Hepatocyte (in vitro differentiated cells): ENCODE data around the gene RTN4IP1. TPM values are rescaled to one million over a fixed set of nuclear protein-coding genes. Genes with fewer than 3 reads are reported as not detected.

Source experiments
- DNase-seq: peaks from one replicate; pipeline ENCODE4 v3.0.0-alpha.2; 2016; ENCODE audit warnings: low spot score
- H2AFZ ChIP-seq: fragments of 200-600 bp; sonication (generic); 2 replicates; pipeline ENCODE4 v1.6.0; 2016; ENCODE audit warnings: antibody characterized with exemption, mild to moderate bottlenecking
- H3K27ac ChIP-seq: fragments of 200-600 bp; sonication (generic); 2 replicates; pipeline ENCODE4 v1.5.1; 2016; ENCODE audit warnings: mild to moderate bottlenecking
- H3K27me3 ChIP-seq: fragments of 200-600 bp; sonication (generic); 2 replicates; pipeline ENCODE4 v1.6.1; 2016
- H3K36me3 ChIP-seq: fragments of 200-600 bp; sonication (generic); replicated peaks from 2 replicates; pipeline ENCODE4 v1.5.1; 2016; ENCODE audit warnings: low read depth; ENCODE audit not compliant: insufficient read depth
- H3K4me1 ChIP-seq: fragments of 200-600 bp; sonication (generic); 2 replicates; pipeline ENCODE4 v1.5.1; 2016; ENCODE audit warnings: mild to moderate bottlenecking, moderate library complexity; ENCODE audit not compliant: insufficient read depth
- H3K4me2 ChIP-seq: fragments of 200-600 bp; sonication (generic); 2 replicates; pipeline ENCODE4 v1.6.0; 2016
- H3K4me3 ChIP-seq: fragments of 200-600 bp; sonication (generic); 2 replicates; pipeline ENCODE4 v1.5.1; 2016; ENCODE audit warnings: mild to moderate bottlenecking
- H3K79me2 ChIP-seq: fragments of 200-600 bp; sonication (generic); 2 replicates; pipeline ENCODE4 v1.6.0; 2017; ENCODE audit warnings: mild to moderate bottlenecking
- H3K9me2 ChIP-seq: fragments of 200-600 bp; sonication (generic); replicated peaks from 2 replicates; pipeline ENCODE4 v1.6.0; 2017; ENCODE audit warnings: mild to moderate bottlenecking; ENCODE audit not compliant: insufficient read depth
- H3K9me3 ChIP-seq: fragments of 200-600 bp; sonication (generic); 2 replicates; pipeline ENCODE4 v1.5.1; 2016; ENCODE audit warnings: low read depth, mild to moderate bottlenecking
- H4K20me1 ChIP-seq: fragments of 200-600 bp; sonication (generic); 2 replicates; pipeline ENCODE4 v1.6.0; 2016; ENCODE audit warnings: mild to moderate bottlenecking; ENCODE audit not compliant: insufficient read depth, poor library complexity, severe bottlenecking
- EZH2 ChIP-seq: fragments of 200-600 bp; sonication (generic); IDR thresholded peaks from 2 replicates; pipeline ENCODE4 v1.6.1; 2016; ENCODE audit warnings: antibody characterized with exemption, mild to moderate bottlenecking, borderline replicate concordance
- EZH2phosphoT487 ChIP-seq: fragments of 200-600 bp; sonication (generic); IDR thresholded peaks from one replicate; pipeline ENCODE4 v1.6.1; 2018; ENCODE audit warnings: antibody characterized with exemption, mild to moderate bottlenecking, low read depth, moderate library complexity; ENCODE audit not compliant: unreplicated experiment, severe bottlenecking
- WGBS: methylation state at CpG from one replicate; pipeline ENCODE4 v1.1.6; 2016; ENCODE audit warnings: low lambda C conversion rate; ENCODE audit errors: missing lambda C conversion rate; 5-methylcytosine and 5-hydroxymethylcytosine counted together
- polyA plus RNA-seq: library from polyadenylated mRNA; unstranded; fragments of >200 nt; fragmentation: Nextera tagmentation; extraction: Ambion mirVana; gene quantifications from 2 replicates; pipeline ENCODE4 v1.2.1, GENCODE V29; 2016
- total RNA-seq: library from RNA; depleted of rRNA; stranded (reverse); fragments of >200 nt; gene quantifications from 2 replicates; pipeline ENCODE4 v1.2.3, GENCODE V29; 2014
- TF ChIP-seq, protein P1 (sequence below): fragments of 200-600 bp; sonication (generic); IDR thresholded peaks from 2 replicates; pipeline ENCODE4 v1.5.1; 2016; ENCODE audit warnings: antibody characterized with exemption, mild to moderate bottlenecking; ENCODE audit not compliant: poor library complexity

The RTN4IP1 gene
- total and polyA plus RNA-seq, 2 experiments from 2014 or later, result 4.9 to 6.2 TPM

DNA sequence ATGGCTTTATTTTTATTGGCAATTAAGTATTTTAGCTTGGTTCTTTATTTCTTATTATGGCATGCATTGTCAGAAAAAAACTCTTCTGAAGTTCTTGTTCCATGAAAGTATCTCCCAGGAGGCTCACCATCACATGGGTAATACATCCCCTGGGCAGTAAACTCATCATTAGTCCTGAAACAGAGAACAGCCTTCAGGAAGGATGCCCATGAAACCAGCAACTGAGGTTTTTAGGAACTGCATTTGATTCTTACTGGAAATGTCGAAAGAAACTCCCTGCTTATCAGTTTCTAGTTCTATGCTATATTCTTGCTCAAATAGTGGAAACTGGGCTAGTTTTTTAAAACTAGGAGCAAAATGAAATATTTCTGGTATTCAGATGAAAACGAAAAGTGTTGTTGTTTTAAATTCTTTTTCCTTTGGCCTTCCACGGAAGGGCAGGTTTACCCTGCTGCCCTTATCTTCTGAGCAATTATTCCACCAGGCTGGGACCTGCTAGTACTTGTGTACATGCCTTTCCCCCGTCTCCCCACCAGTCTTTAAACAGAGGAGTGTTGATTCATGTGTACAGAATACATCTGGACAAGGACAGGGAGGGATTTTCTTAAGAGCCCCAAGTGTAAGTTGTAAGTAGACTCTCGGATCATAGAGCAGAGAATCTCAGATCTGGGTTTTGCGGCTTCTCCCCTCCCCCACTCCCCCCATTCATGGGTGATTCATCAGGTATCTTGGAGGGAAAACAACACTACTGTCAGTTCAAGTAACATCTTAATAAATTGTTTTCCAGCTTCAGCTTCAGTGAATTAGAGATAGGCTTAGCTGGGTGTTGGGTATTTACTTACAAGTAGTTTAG lies 81.5 kb downstream of the RTN4IP1 start:
- no peaks in the 10 kb centered on the region for H4K20me1 ChIP-seq
- 20% methylated on average over 6 of the region's 6 CpGs for WGBS
- H3K9me2 ChIP-seq, result no peaks in the 10 kb centered on the region
- no peak overlapping the region for H3K4me3 ChIP-seq
- H3K27me3 ChIP-seq, result no peaks in the 10 kb centered on the region
- no peak overlapping the region for H2AFZ ChIP-seq
- no peak for TF ChIP-seq EZH2phosphoT487
- TF ChIP-seq, protein P1, sequence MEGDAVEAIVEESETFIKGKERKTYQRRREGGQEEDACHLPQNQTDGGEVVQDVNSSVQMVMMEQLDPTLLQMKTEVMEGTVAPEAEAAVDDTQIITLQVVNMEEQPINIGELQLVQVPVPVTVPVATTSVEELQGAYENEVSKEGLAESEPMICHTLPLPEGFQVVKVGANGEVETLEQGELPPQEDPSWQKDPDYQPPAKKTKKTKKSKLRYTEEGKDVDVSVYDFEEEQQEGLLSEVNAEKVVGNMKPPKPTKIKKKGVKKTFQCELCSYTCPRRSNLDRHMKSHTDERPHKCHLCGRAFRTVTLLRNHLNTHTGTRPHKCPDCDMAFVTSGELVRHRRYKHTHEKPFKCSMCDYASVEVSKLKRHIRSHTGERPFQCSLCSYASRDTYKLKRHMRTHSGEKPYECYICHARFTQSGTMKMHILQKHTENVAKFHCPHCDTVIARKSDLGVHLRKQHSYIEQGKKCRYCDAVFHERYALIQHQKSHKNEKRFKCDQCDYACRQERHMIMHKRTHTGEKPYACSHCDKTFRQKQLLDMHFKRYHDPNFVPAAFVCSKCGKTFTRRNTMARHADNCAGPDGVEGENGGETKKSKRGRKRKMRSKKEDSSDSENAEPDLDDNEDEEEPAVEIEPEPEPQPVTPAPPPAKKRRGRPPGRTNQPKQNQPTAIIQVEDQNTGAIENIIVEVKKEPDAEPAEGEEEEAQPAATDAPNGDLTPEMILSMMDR, result no peak
- no peak for TF ChIP-seq EZH2
- peaks cover 11% of the 10 kb centered on the region for H3K4me1 ChIP-seq
- peak overlapping the region; percentile 67 for H3K27ac ChIP-seq
- no peaks in the 10 kb centered on the region for H3K79me2 ChIP-seq
- H3K36me3 ChIP-seq, result no peaks in the 10 kb centered on the region
- DNase-seq, result peak; percentile 61
- H3K4me2 ChIP-seq, result peak overlapping the region; percentile 32
- no peaks in the 10 kb centered on the region for H3K9me3 ChIP-seq

- DNase-seq, result peak; percentile 16
- H2AFZ ChIP-seq, result no peak overlapping the region
Measured at GRCh38 chr6:106546691-106547414, 82.4 kb downstream of the RTN4IP1 start.

GRCh38 chr6:106546261-106546690 lies 83.0 kb downstream of the RTN4IP1 start:
- no peaks in the 10 kb centered on the region for H3K36me3 ChIP-seq
- DNase-seq, result no peak
- H3K4me2 ChIP-seq, result no peak overlapping the region
- H2AFZ ChIP-seq, result no peak overlapping the region
- H3K4me3 ChIP-seq, result no peak overlapping the region
- H3K79me2 ChIP-seq, result no peaks in the 10 kb centered on the region
- H3K9me2 ChIP-seq, result no peaks in the 10 kb centered on the region
- H4K20me1 ChIP-seq, result no peaks in the 10 kb centered on the region
- peaks cover 11% of the 10 kb centered on the region for H3K4me1 ChIP-seq
- H3K9me3 ChIP-seq, result no peaks in the 10 kb centered on the region
- 81% methylated on average over 2 of the region's 2 CpGs for WGBS
- TF ChIP-seq EZH2phosphoT487, result no peak
- no peak for TF ChIP-seq EZH2
- TF ChIP-seq, protein P1, result no peak
- peak overlapping the region; percentile 67 for H3K27ac ChIP-seq
- H3K27me3 ChIP-seq, result no peaks in the 10 kb centered on the region

More at GRCh38 chr6:106546691-106547414, 82.4 kb downstream of the RTN4IP1 start:
- H4K20me1 ChIP-seq, result no peaks in the 10 kb centered on the region
- H3K27ac ChIP-seq, result peak overlapping the region; percentile 67
- H3K79me2 ChIP-seq, result no peaks in the 10 kb centered on the region
- H3K9me2 ChIP-seq, result no peaks in the 10 kb centered on the region
- H3K4me2 ChIP-seq, result no peak overlapping the region
- no peaks in the 10 kb centered on the region for H3K9me3 ChIP-seq
- H3K36me3 ChIP-seq, result no peaks in the 10 kb centered on the region
- no peaks in the 10 kb centered on the region for H3K27me3 ChIP-seq
- WGBS, result 34% methylated on average over 5 of the region's 5 CpGs
- H3K4me3 ChIP-seq, result no peak overlapping the region
- H3K4me1 ChIP-seq, result peaks cover 11% of the 10 kb centered on the region
- no peak for TF ChIP-seq EZH2
- TF ChIP-seq EZH2phosphoT487, result no peak

GRCh38 chr6:106540907-106541306 lies 88.4 kb downstream of the RTN4IP1 start:
- Histone ChIP-seq H3K79me2 (no peaks in the 10 kb centered on the region), H4K20me1 (no peaks in the 10 kb centered on the region), H3K9me2 (no peaks in the 10 kb centered on the region), H3K36me3 (no peaks in the 10 kb centered on the region), H3K27me3 (no peaks in the 10 kb centered on the region), H3K4me2 (no peak overlapping the region), H3K9me3 (no peaks in the 10 kb centered on the region), H3K4me1 (peaks cover 4% of the 10 kb centered on the region), H3K27ac (no peak overlapping the region), H3K4me3 (no peak overlapping the region), H2AFZ (no peak overlapping the region)
- TF ChIP-seq EZH2, result no peak
- TF ChIP-seq, protein P1, result no peak
- no peak for TF ChIP-seq EZH2phosphoT487
- no peak for DNase-seq
- WGBS, result 78% methylated on average over 6 of the region's 6 CpGs
